IMR-90 (cell line): ENCODE results near the gene ANKRD10. TPM values are rescaled to one million over a fixed set of nuclear protein-coding genes. Genes with fewer than 3 reads are reported as not detected.

Experiments used
- ATAC-seq: fragments of 200-7000 bp; cut with Tn5 transposase; 2 replicates; pipeline ENCODE4 v1.9.1; 2020; ENCODE audit warnings: low read depth, mild to moderate bottlenecking, moderate library complexity
- BruUV-seq: library from RNA; stranded (reverse); fragments of 400-500 nt; replicated peaks from 2 replicates; lab custom pipeline; 2021; lab: Mats Ljungman, UMichigan
- CTCF ChIA-PET: fragments of 300-600 bp; formaldehyde crosslinking; extraction: SDS; loops from one replicate; lab custom pipeline; 2021; ENCODE audit warnings: antibody characterized with exemption; lab: Yijun Ruan, JAX
- POLR2A ChIA-PET: fragments of 300-600 bp; sonication (Branson Sonifier 250); formaldehyde crosslinking; loops from one replicate; lab custom pipeline; 2022; ENCODE audit warnings: antibody characterized with exemption; ENCODE audit not compliant: unreplicated experiment; lab: Charles Lee
- DNase-seq: peaks from one replicate; pipeline ENCODE4 v3.0.0; 2013
- H2AFZ ChIP-seq: replicated peaks from 2 replicates; pipeline ENCODE3; 2013; ENCODE audit warnings: low read length, mild to moderate bottlenecking; ENCODE audit not compliant: poor library complexity
- H2AK5ac ChIP-seq: 2 replicates; pipeline ENCODE4 v1.6.1; 2013; ENCODE audit warnings: low read depth, low read length, inconsistent platforms
- H2AK9ac ChIP-seq: replicated peaks from 2 replicates; pipeline ENCODE3; 2013; ENCODE audit warnings: mild to moderate bottlenecking, low read depth, low read length, moderate library complexity; ENCODE audit not compliant: poor library complexity
- H2BK120ac ChIP-seq: 2 replicates; pipeline ENCODE4 v1.6.1; 2013; ENCODE audit warnings: low read depth, low read length, inconsistent platforms
- H2BK15ac ChIP-seq: 3 replicates; pipeline ENCODE4 v1.6.1; 2013; ENCODE audit warnings: low read depth, low read length, inconsistent platforms
- H2BK20ac ChIP-seq: 2 replicates; pipeline ENCODE4 v1.6.1; 2013; ENCODE audit warnings: low read depth, mild to moderate bottlenecking, inconsistent platforms, low read length, moderate library complexity
- H2BK5ac ChIP-seq: 2 replicates; pipeline ENCODE4 v1.6.1; 2013; ENCODE audit warnings: mild to moderate bottlenecking, low read depth, low read length, inconsistent platforms; ENCODE audit not compliant: poor library complexity, severe bottlenecking
- H3K14ac ChIP-seq: replicated peaks from 2 replicates; pipeline ENCODE4 v1.6.1; 2013; ENCODE audit warnings: low read depth, low read length, inconsistent platforms
- H3K18ac ChIP-seq: 2 replicates; pipeline ENCODE4 v1.6.1; 2013; ENCODE audit warnings: low read depth, low read length, control low read depth
- H3K23ac ChIP-seq: 2 replicates; pipeline ENCODE4 v1.6.1; 2013; ENCODE audit warnings: low read depth, low read length, inconsistent platforms
- H3K27ac ChIP-seq: 2 replicates; pipeline ENCODE4 v1.5.1; 2013; ENCODE audit warnings: mild to moderate bottlenecking, control low read depth, low read length; ENCODE audit not compliant: insufficient read depth
- H3K27me3 ChIP-seq: 2 replicates; pipeline ENCODE4 v1.6.1; 2013; ENCODE audit warnings: low read length; ENCODE audit not compliant: control insufficient read depth, insufficient read depth
- H3K36me3 ChIP-seq: 2 replicates; pipeline ENCODE4 v1.6.1; 2013; ENCODE audit warnings: low read length, mixed read lengths; ENCODE audit not compliant: control insufficient read depth, insufficient read depth
- H3K4ac ChIP-seq: 2 replicates; pipeline ENCODE4 v1.6.1; 2013; ENCODE audit warnings: low read depth, low read length, inconsistent platforms
- H3K4me1 ChIP-seq: 2 replicates; pipeline ENCODE4 v1.6.1; 2013; ENCODE audit warnings: low read length, mixed read lengths; ENCODE audit not compliant: control insufficient read depth, insufficient read depth
- H3K4me2 ChIP-seq: 2 replicates; pipeline ENCODE4 v1.6.1; 2013; ENCODE audit warnings: low read depth, mild to moderate bottlenecking, control low read depth, low read length, moderate library complexity
- H3K4me3 ChIP-seq: 2 replicates; pipeline ENCODE4 v1.5.1; 2013; ENCODE audit warnings: low read depth, mild to moderate bottlenecking, control low read depth, low read length, moderate library complexity; ENCODE audit not compliant: insufficient read depth
- H3K56ac ChIP-seq: 2 replicates; pipeline ENCODE4 v1.6.1; 2013; ENCODE audit warnings: low read length, inconsistent platforms; ENCODE audit not compliant: insufficient read depth; ENCODE audit errors: extremely low read depth
- H3K79me1 ChIP-seq, 2 experiments: 2 replicates each; pipeline ENCODE4 v1.6.1; 2013; ENCODE audit warnings: low read length in 2 of 2, inconsistent platforms in 1 of 2, low read depth in 1 of 2
- H3K9ac ChIP-seq: 2 replicates; pipeline ENCODE4 v1.6.1; 2013; ENCODE audit warnings: low read depth, low read length, control low read depth
- H3K9me1 ChIP-seq: 2 replicates; pipeline ENCODE4 v1.6.1; 2013; ENCODE audit warnings: low read length, inconsistent platforms; ENCODE audit not compliant: insufficient read depth
- H3K9me3 ChIP-seq: 2 replicates; pipeline ENCODE4 v1.6.1; 2013; ENCODE audit warnings: low read length; ENCODE audit not compliant: control insufficient read depth, insufficient read depth
- H4K20me1 ChIP-seq: 2 replicates; pipeline ENCODE4 v1.6.1; 2013; ENCODE audit warnings: low read length, inconsistent platforms; ENCODE audit not compliant: insufficient read depth
- H4K5ac ChIP-seq: 2 replicates; pipeline ENCODE4 v1.6.1; 2013; ENCODE audit warnings: mild to moderate bottlenecking, low read depth, low read length, control low read depth
- H4K8ac ChIP-seq, 2 experiments: 2 replicates each; pipeline ENCODE4 v1.6.1; 2013; ENCODE audit warnings: low read depth in 2 of 2, low read length in 2 of 2, control low read depth in 1 of 2, inconsistent platforms in 1 of 2
- H4K91ac ChIP-seq: 2 replicates; pipeline ENCODE4 v1.6.1; 2013; ENCODE audit warnings: low read depth, low read length, inconsistent platforms; ENCODE audit not compliant: insufficient read depth
- CEBPB ChIP-seq: IDR thresholded peaks from 2 replicates; pipeline ENCODE4 v1.6.1; 2012; ENCODE audit warnings: low read depth, low read length, improper control_type of control experiment
- RFX5 ChIP-seq: IDR thresholded peaks from 2 replicates; pipeline ENCODE4 v1.8.0; 2012; ENCODE audit warnings: low read depth, mild to moderate bottlenecking, low read length, moderate library complexity
- WGBS, 2 experiments: methylation state at CpG; one replicate each; pipeline versions ENCODE4 v1.1.5 to v1.1.7; 2013; ENCODE audit warnings: missing lambda C conversion rate in 2 of 2; ENCODE audit not compliant: insufficient read length in 1 of 2; ENCODE audit errors: extremely low coverage in 2 of 2; 5-methylcytosine and 5-hydroxymethylcytosine counted together
- dilution Hi-C: fragments of 300-500 bp; cut with HindIII; formaldehyde crosslinking; loops from one replicate; pipeline ENCODE4 v1.14.3; 2018; ENCODE audit warnings: low sequenced_read_pairs; ENCODE audit not compliant: unreplicated experiment
- in situ Hi-C: fragments of 300-500 bp; cut with MboI; formaldehyde crosslinking; loops from 3 replicates; pipeline ENCODE4 v1.14.3; 2019; ENCODE audit warnings: low sequenced_read_pairs, inconsistent platforms, mixed read lengths
- intact Hi-C: fragments of 100-400 bp; cut with micrococcal nuclease; formaldehyde crosslinking; loops from 2 replicates; pipeline ENCODE4 v1.10.0; 2022
- polyA plus RNA-seq, 3 experiments: library from polyadenylated mRNA; depleted of rRNA; stranded (reverse); fragments of >200 nt; gene quantifications; 2 replicates each; pipeline ENCODE4 v1.2.3, GENCODE V29; 2012; ENCODE audit warnings: low replicate concordance in 1 of 3
- total RNA-seq: library from RNA; depleted of rRNA; stranded (reverse); fragments of >200 nt; gene quantifications from 2 replicates; pipeline ENCODE4 v1.2.3, GENCODE V29; 2012

The ANKRD10 gene
- total and polyA plus RNA-seq, 2 of the 4 experiments (the other 2 are of a cell fraction), result 18.3 to 31.1 TPM

- H3K9me3 ChIP-seq, result no peaks in the 10 kb centered on the region
- H2AFZ ChIP-seq, result peak overlapping the region; percentile 96
- H3K4ac ChIP-seq, result peak overlapping the region; percentile 7; the same call in 1 of the 2 replicates
- DNase-seq (peak; percentile 26), ATAC-seq (no peak)
- TF ChIP-seq RFX5, result no peak
- TF ChIP-seq CEBPB, result peak; percentile 49; the same call in 1 of the 2 replicates
- H2BK120ac ChIP-seq, result no peak overlapping the region
- H2BK15ac ChIP-seq, result no peak overlapping the region
- no peak overlapping the region for H4K5ac ChIP-seq
- H2BK5ac ChIP-seq, result peak overlapping the region; percentile 88
- peaks cover 14 to 47% of the 10 kb centered on the region in 2 experiments for H3K79me1 ChIP-seq
- no peak overlapping the region; the same call in 1 of the 2 replicates for H3K18ac ChIP-seq
- H3K4me2 ChIP-seq, result peak overlapping the region; percentile 100
- H3K9ac ChIP-seq, result peak overlapping the region; percentile 75
- POLR2A ChIA-PET, result interaction anchor here (0.6 kb wide), 1 partner anchor 253 kb away, joined by 5 read pairs; no protein-coding TSS in a partner anchor
- H2AK5ac ChIP-seq, result no peak overlapping the region
- H3K14ac ChIP-seq, result peak overlapping the region; percentile 76; the same call in 1 of the 2 replicates
- H3K27me3 ChIP-seq, result no peaks in the 10 kb centered on the region
- CTCF ChIA-PET, result interaction anchor here (0.6 to 1.3 kb wide), 2 partner anchors 20 to 135 kb away, joined by 3 to 4 read pairs; no protein-coding TSS in a partner anchor
- BruUV-seq, result no TSS peak
- peak overlapping the region; percentile 95 for H3K27ac ChIP-seq
- dilution Hi-C loops, result no loop called here
- peaks cover 11% of the 10 kb centered on the region for H3K9me1 ChIP-seq
- no peak overlapping the region for H4K91ac ChIP-seq
- peaks cover 59% of the 10 kb centered on the region for H4K20me1 ChIP-seq
- in situ Hi-C loops, result no loop called here
- no peak overlapping the region for H4K8ac ChIP-seq
- WGBS, 2 experiments, result 0 to 100% methylated on average over 1 to 2 of the region's 16 CpGs
- H3K36me3 ChIP-seq, result peaks cover 14% of the 10 kb centered on the region
- H3K23ac ChIP-seq, result peak overlapping the region; percentile 64
- H3K4me3 ChIP-seq, result peak overlapping the region; percentile 98
- peak overlapping the region; percentile 98 for H2AK9ac ChIP-seq
- intact Hi-C loops, result loop anchor here (2.0 to 5.0 kb wide), 4 partner anchors 41 to 547 kb away; no protein-coding TSS in a partner anchor
- peak overlapping the region; percentile 73 for H3K56ac ChIP-seq
- peaks cover 12% of the 10 kb centered on the region for H3K4me1 ChIP-seq
- no peak overlapping the region for H2BK20ac ChIP-seq
Measured at GRCh38 chr13:110913322-110914080, 1.4 kb downstream of the ANKRD10 start.
